Melanocyte of skin (primary cell): ENCODE data around the gene GPER1. TPM values are rescaled to one million over a fixed set of nuclear protein-coding genes. Genes with fewer than 3 reads are reported as not detected.

Source experiments
- total RNA-seq, 2 donors: library from RNA; depleted of rRNA; stranded (reverse); fragments of >200 nt; gene quantifications; 2 replicates each; pipeline ENCODE4 v1.2.3, GENCODE V29; 2012

Gene GPER1
- 1 to 10 TPM; 2.4 to 3.7 TPM for total RNA-seq

DNA sequence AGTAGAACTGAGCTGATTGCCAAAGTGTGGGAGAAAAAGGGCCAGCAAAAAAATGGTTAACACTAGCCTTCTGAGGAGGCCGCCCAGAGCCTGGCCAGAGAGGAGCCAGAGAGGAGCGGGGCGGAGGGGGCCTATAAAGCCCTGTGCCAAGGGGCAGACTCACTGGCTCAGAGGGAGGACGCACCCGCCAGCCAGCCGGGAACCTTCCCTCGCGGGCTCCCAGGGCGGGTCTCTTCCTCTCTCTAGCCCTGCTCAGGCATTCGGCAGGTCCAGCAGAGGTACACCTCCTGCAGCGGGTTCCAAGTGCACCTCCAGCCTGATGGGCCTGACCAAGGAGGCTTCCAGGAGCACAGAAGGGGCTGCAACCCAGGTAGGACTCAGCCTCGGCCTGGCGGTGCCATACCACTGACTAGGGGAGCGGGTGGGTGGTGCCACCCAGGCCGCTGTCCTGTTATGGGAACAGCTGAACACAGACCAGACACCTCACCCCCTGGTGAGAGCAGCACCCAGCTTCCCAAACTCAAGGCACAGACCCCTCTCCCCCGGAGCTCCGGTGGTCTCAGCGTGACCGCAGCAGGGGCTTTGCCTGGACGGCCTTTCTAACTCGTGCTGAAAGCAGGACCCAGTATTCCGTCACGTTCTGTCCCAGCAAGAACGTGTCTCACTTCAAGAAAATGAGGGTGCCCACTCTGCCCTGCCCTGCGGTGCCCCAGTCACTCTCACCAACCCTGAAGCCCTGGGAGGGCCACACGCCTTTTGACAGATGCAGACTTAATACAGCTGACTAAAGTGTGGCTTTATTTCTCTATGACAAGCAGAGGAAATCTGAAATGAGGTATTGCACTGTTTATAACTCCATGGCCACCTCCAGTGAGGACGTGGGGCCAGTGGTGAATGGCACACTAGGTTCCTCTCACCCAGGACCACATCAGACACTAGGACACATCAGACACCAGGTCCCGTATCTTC lies at the start of gene GPER1:
GPER1 (plus strand) TSS at position 162 of the 969 bp plus-strand sequence. CDS start 3,616 bp downstream, outside the sequence.

DNA sequence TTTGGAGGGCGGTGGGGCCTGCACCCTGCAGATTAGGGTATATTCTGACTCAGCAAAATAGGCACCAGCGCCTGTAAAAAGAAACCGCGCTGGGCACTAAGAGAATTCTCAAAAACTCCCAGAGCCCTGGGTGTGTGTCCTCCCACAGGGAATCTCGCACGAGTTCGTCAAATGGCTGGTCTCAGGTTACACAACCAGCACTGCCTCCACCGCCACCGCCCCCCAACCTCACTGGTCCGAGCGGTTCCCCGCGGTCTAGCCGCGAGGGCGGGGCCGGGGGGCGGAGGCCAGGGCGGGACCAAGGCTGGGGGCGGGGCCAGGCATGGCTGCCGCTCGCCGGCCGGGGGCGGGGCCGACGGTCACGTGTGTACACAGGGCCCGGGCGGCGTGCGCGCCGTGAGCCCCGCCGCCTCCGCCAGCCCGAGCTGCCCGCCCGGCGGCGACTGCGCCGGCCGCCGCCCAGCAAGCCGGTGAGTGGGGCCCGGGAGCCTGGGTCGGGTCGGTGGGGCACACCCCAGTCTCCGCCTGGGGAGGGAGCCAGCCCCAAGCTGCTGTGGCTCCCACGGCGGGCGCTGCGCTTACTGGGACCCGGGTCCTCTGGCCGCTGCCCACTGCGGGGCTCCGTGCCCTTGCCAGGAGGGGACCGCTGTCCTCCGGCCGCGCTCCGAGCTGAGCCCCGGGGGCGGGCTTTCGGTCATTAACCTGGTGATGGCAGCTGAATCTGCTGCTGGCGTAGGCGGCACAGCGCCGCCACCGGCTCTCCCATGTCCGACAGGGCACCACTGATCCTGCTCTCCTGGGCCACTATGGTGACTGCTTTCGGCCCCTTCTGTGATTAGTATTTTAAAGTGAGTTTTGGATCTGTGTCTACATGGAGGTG lies 43.5 kb upstream of the GPER1 start, which contains the start of gene GPR146:
GPR146 (plus strand) TSS at position 358 of the 880 bp plus-strand sequence. CDS start 12,970 bp downstream, outside the sequence.

Other genes starting within 250 kb of the GPER1 start
- gene GET4, start 211.6 kb upstream of the GPER1 start, total RNA-seq = 10 to 100 TPM; 11.7 to 18.0 TPM
- gene ADAP1, start 133.4 kb upstream of the GPER1 start, total RNA-seq = under 1 TPM; 0.34 to 1.00 TPM
- gene COX19, start 112.6 kb upstream of the GPER1 start, total RNA-seq = 1 to 10 TPM; 5.9 to 6.7 TPM
- not detected for gene CYP2W1, start 104.9 kb upstream of the GPER1 start, total RNA-seq
- 1 to 10 TPM; 1.3 to 2.1 TPM for gene GPR146, start 43.6 kb upstream of the GPER1 start, total RNA-seq
- gene ZFAND2A, start 72.1 kb downstream of the GPER1 start, total RNA-seq = 10 to 100 TPM; 12.4 to 19.3 TPM
- not detected for gene UNCX, start 144.8 kb downstream of the GPER1 start, total RNA-seq